Measurements from ENCODE around the gene VPS13C. TPM values are rescaled to one million over a fixed set of nuclear protein-coding genes. Genes with fewer than 3 reads are reported as not detected.

The VPS13C gene
- total and polyA plus RNA-seq, 2 donors (not counting 3 experiments of a cell fraction or from before 2014, with no cell fraction given), result 10.8 to 60.3 TPM

DNA sequence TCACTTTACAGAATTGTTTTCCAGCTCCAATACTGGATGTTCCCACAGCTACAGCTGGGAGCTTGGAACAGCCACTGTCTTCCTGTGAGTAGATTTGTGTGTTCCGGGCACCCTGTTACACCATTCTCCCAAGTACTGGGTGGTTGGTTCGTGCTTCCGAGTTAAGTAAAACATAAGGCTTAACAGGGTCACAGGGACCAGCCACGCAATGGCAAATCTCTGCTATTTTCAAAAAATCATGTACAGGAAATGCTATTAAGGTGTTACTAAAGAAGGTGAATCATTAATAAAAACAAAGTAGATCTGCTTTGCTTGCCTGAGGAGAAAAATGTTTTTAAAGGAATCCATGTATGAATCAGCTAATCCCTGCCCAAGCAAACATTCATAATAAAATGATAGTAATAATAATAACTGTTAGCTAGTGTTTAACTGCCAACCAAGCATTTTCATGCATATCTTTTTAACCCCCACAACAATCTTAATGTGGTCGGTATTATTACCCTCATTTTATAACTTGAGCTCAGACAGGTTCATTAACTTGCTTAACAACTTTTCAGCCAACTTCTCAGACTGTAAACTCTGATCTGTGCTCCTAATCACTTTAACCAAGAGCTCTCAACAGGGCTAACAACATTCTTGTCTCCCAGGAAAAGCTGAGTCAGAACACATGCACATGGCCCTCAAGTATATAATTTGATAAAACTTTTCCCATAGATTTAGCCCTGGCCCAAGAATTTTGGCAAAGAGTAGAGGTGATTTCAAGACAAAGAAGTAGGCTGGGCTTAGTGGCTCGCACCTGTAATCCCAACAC lies 3.8 kb upstream of the VPS13C start:
- H3K27me3 ChIP-seq (ENCODE audit: control insufficient read depth in 2 of 2, insufficient read depth in 2 of 2, low read length in 2 of 2), result no peaks in the 10 kb centered on the region
- no peaks in the 10 kb centered on the region for H3K36me3 ChIP-seq (ENCODE audit: control insufficient read depth in 2 of 2, extremely low read depth in 1 of 2, insufficient read depth in 2 of 2, low read length in 2 of 2)
- peak overlapping the region; percentile 15 for H3K27ac ChIP-seq (ENCODE audit: insufficient read depth, low read depth, low read length)
- no peaks in the 10 kb centered on the region for H3K9me1 ChIP-seq (replicated peaks; ENCODE audit: control insufficient read depth, extremely low read depth, insufficient read depth, low read length)
- H3K9me3 ChIP-seq (replicated peaks; ENCODE audit: control insufficient read depth, insufficient read depth, low read length), result no peaks in the 10 kb centered on the region
- peaks cover 12% of the 10 kb centered on the region for H3K79me2 ChIP-seq (ENCODE audit: control insufficient read depth, insufficient read depth, low read length)
- POLR2A ChIA-PET, result no interaction called here
- no peak overlapping the region for H3K4me3 ChIP-seq (replicated peaks in 1 of 3; ENCODE audit: insufficient read depth in 1 of 3, low read depth in 1 of 3, low read length in 3 of 3)
- BruUV-seq (replicated peaks), result no TSS peak
- H2AFZ ChIP-seq (ENCODE audit: low read depth, low read length), result peak overlapping the region; percentile 5
- DNase-seq (ENCODE audit: low read depth, low spot score) (peak; percentile 52), FAIRE-seq (peak; percentile 49)
- TF ChIP-seq MYC (IDR thresholded peaks at IDR 0.05; ENCODE audit: low read depth, low read length) (no peak), FOS (IDR thresholded peaks at IDR 0.05; ENCODE audit: borderline replicate concordance, insufficient read depth, low read length) (peak; percentile 39)
- CTCF ChIA-PET, result interaction anchor here (0.7 to 1.9 kb wide), 5 partner anchors 11 to 243 kb away, joined by 3 to 7 read pairs (median 4); partner anchors contain the start of gene C2CD4B
- peaks cover 41% of the 10 kb centered on the region for H3K4me1 ChIP-seq (ENCODE audit: control insufficient read depth, extremely low read depth, insufficient read depth, low read length)
- no peaks in the 10 kb centered on the region for H4K20me1 ChIP-seq (replicated peaks; ENCODE audit: control insufficient read depth, extremely low read depth, insufficient read depth, low read length)
- dilution Hi-C loops (cut with MboI; ENCODE audit: extremely low pct_ligation_motif_present, low sequenced_read_pairs), result no loop called here
- no peak overlapping the region for H3K9ac ChIP-seq (replicated peaks; ENCODE audit: extremely low read depth, insufficient read depth, low read length)
- H3K4me2 ChIP-seq (ENCODE audit: insufficient read depth, low read length), result peak overlapping the region; percentile 27
- intact Hi-C loops (cut with micrococcal nuclease), result no loop called here

DNA sequence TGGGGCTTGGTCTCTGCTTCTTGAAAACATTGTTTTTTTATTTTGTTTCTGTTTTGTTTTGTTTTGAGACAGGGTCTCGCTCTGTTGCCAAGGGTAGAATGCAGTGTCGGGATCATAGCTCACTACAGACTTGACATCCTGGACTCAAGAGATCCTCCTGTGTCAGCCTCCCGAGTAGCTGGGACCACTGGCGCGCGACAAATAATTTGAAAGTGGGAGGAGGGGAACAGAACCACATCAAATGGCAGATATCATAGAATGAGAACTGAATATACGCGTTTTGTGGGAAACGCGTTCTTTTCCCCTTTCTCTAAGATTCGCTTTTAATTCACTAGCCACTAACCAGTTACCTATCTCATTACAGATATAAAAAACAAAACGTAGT lies 641 bp upstream of the VPS13C start:
- peak overlapping the region; percentile 47 to 99 (median 90) for H3K4me3 ChIP-seq (replicated peaks in 1 of 3; ENCODE audit: insufficient read depth in 1 of 3, low read depth in 1 of 3, low read length in 3 of 3)
- TF ChIP-seq EZH2 (IDR thresholded peaks at IDR 0.05; ENCODE audit: borderline replicate concordance, low read depth, low read length, severe bottlenecking) (no peak), FOS (IDR thresholded peaks at IDR 0.05; ENCODE audit: borderline replicate concordance, insufficient read depth, low read length) (no peak), JUN (IDR thresholded peaks at IDR 0.05; ENCODE audit: borderline replicate concordance, insufficient read depth, insufficient read length, low read depth) (no peak), POLR2AphosphoS5 (IDR thresholded peaks at IDR 0.05; ENCODE audit: insufficient read depth, low read depth, low read length) (no peak), MYC (IDR thresholded peaks at IDR 0.05; ENCODE audit: low read depth, low read length) (no peak), GATA2 (IDR thresholded peaks at IDR 0.05; ENCODE audit: insufficient read depth, insufficient read length, low read depth, low read length) (no peak), POLR2A (IDR thresholded peaks at IDR 0.05; ENCODE audit: low read depth, low read length) (no peak)
- TF ChIP-seq, protein P1, sequence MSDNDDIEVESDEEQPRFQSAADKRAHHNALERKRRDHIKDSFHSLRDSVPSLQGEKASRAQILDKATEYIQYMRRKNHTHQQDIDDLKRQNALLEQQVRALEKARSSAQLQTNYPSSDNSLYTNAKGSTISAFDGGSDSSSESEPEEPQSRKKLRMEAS (IDR thresholded peaks at IDR 0.05; ENCODE audit: insufficient read depth, insufficient read length), result no peak
- TF ChIP-seq, protein P2, sequence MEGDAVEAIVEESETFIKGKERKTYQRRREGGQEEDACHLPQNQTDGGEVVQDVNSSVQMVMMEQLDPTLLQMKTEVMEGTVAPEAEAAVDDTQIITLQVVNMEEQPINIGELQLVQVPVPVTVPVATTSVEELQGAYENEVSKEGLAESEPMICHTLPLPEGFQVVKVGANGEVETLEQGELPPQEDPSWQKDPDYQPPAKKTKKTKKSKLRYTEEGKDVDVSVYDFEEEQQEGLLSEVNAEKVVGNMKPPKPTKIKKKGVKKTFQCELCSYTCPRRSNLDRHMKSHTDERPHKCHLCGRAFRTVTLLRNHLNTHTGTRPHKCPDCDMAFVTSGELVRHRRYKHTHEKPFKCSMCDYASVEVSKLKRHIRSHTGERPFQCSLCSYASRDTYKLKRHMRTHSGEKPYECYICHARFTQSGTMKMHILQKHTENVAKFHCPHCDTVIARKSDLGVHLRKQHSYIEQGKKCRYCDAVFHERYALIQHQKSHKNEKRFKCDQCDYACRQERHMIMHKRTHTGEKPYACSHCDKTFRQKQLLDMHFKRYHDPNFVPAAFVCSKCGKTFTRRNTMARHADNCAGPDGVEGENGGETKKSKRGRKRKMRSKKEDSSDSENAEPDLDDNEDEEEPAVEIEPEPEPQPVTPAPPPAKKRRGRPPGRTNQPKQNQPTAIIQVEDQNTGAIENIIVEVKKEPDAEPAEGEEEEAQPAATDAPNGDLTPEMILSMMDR (IDR thresholded peaks at IDR 0.05; ENCODE audit: extremely low read depth in 1 of 2, insufficient read depth in 1 of 2, low read depth in 1 of 2, low read length in 2 of 2), result no peak
- FAIRE-seq (no peak), DNase-seq (ENCODE audit: low read depth, low spot score) (no peak)
- H3K9ac ChIP-seq (replicated peaks; ENCODE audit: extremely low read depth, insufficient read depth, low read length), result peak overlapping the region; percentile 75
- POLR2A ChIA-PET, result interaction anchor here (1.1 to 1.7 kb wide), 2 partner anchors 58 to 104 kb away, joined by 4 to 5 read pairs; partner anchors contain the start of gene C2CD4B
- dilution Hi-C loops (cut with MboI; ENCODE audit: extremely low pct_ligation_motif_present, low sequenced_read_pairs) (no loop called here), intact Hi-C loops (cut with micrococcal nuclease) (loop anchor here (1.0 to 2.0 kb wide), 2 partner anchors 7 to 112 kb away; no protein-coding TSS in a partner anchor)
- peak overlapping the region; percentile 84 for H3K4me2 ChIP-seq (ENCODE audit: insufficient read depth, low read length)
- H3K9me3 ChIP-seq (replicated peaks; ENCODE audit: control insufficient read depth, insufficient read depth, low read length), result no peaks in the 10 kb centered on the region
- CTCF ChIA-PET, result interaction anchor here (0.6 to 3.5 kb wide), 24 partner anchors 9 to 246 kb away, joined by 3 to 29 read pairs (median 6); partner anchors contain the start of gene C2CD4B
- H3K79me2 ChIP-seq (ENCODE audit: control insufficient read depth, insufficient read depth, low read length), result peaks cover 31% of the 10 kb centered on the region
- no peaks in the 10 kb centered on the region for H3K36me3 ChIP-seq (ENCODE audit: control insufficient read depth in 2 of 2, extremely low read depth in 1 of 2, insufficient read depth in 2 of 2, low read length in 2 of 2)
- BruUV-seq (replicated peaks), result TSS peak; percentile 27
- H3K27ac ChIP-seq (ENCODE audit: insufficient read depth, low read depth, low read length), result peak overlapping the region; percentile 49
- H3K9me1 ChIP-seq (replicated peaks; ENCODE audit: control insufficient read depth, extremely low read depth, insufficient read depth, low read length), result no peaks in the 10 kb centered on the region
- peaks cover 25% of the 10 kb centered on the region for H3K4me1 ChIP-seq (ENCODE audit: control insufficient read depth, extremely low read depth, insufficient read depth, low read length)
- no peaks in the 10 kb centered on the region for H4K20me1 ChIP-seq (replicated peaks; ENCODE audit: control insufficient read depth, extremely low read depth, insufficient read depth, low read length)
- H3K27me3 ChIP-seq (ENCODE audit: control insufficient read depth in 2 of 2, insufficient read depth in 2 of 2, low read length in 2 of 2), result no peaks in the 10 kb centered on the region
- H2AFZ ChIP-seq (ENCODE audit: low read depth, low read length), result peak overlapping the region; percentile 98

Data from endothelial cell of umbilical vein (primary cell).